Measurements from ENCODE around the gene FILIP1. TPM values are rescaled to one million over a fixed set of nuclear protein-coding genes. Genes with fewer than 3 reads are reported as not detected.
A peak's percentile ranks its signal among the peaks of the same experiment; 100 is the strongest.

The FILIP1 gene
- polyA plus RNA-seq, 2 of the 4 experiments (the other 2 are of a cell fraction): 2.3 to 15.6 TPM

DNA sequence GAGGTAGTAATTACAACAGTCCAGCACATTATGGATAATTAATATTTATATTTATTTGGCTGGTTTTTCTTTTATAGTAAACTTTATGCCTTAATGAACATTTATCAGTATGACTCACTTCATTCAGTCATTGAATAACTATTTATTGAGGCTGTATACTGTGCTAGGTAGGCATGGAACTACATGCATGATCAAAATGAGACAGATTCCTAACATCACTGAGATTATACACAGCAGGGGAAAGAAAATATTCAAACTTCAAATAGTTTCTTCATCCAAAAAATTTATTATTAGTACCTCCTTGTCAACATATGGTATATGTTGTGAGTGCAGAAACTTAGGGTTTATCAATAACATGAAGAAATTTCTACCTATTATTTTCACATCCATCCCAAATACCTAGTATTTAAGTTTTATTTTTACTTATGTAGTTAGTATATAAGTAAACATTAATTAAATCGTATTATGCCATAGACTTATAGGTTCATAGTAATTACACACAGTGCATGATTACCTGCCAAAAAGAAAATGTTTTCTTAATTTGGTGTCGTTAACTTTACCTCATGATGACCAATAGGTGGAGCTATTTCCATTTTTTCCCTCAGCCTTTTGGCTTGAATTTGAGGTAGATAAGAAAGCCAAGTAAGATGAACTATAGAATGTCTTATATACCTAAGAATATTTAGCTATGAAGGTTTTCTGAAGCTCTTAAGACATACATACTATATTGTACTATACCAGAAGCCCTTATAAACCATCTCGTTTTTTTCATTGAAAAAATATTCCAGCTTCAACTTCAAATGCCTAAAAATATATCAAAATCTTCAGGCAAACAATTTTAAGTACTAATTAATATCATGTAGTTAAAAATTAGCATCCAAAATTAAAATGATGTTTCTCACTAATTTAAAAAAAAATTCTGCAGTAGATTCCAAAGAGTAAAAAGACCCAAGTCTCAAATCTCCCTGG, 196.5 kb downstream of the FILIP1 start (continued):
- TF ChIP-seq SMC3 (IDR thresholded peaks at IDR 0.05) (peak; percentile 79), BCL3 (IDR thresholded peaks at IDR 0.05) (no peak), FOSL2 (IDR thresholded peaks at IDR 0.05) (no peak), FOSL2 (CRISPR knock-in tag; IDR thresholded peaks at IDR 0.05) (no peak), HOXB13 (CRISPR knock-in tag; IDR thresholded peaks at IDR 0.05; ENCODE audit: low read depth) (no peak), PHF8 (IDR thresholded peaks at IDR 0.05; ENCODE audit: borderline replicate concordance, low read depth) (no peak), ESRRA (IDR thresholded peaks at IDR 0.05; ENCODE audit: borderline replicate concordance, low read length) (no peak), CHD2 (IDR thresholded peaks at IDR 0.05; ENCODE audit: low read length, partially characterized antibody) (no peak), TP53 (CRISPR knock-in tag; IDR thresholded peaks at IDR 0.05) (no peak)
- TF ChIP-seq, protein P1, sequence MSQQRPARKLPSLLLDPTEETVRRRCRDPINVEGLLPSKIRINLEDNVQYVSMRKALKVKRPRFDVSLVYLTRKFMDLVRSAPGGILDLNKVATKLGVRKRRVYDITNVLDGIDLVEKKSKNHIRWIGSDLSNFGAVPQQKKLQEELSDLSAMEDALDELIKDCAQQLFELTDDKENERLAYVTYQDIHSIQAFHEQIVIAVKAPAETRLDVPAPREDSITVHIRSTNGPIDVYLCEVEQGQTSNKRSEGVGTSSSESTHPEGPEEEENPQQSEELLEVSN (IDR thresholded peaks at IDR 0.05; ENCODE audit: borderline replicate concordance, low read depth): no peak

DNA sequence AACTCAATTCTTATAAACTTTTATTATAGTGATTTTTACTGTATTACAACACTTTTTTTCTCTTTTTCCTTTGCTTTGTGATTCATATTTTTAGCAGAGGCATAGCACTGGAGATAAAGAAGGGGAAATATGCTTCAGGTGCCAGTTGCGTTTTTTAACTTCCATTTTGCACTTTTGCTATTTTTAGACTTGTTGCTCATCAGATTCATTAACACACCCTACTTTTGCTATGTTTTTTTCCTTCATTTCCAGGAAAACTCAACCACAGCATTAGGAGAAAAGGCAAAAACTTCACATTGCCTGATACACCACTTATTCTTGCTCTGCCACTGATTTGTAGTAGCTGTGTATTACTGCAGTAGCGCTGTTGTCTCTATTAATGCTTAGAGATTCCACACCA, 201.0 kb downstream of the FILIP1 start:
- CTCF ChIA-PET: interaction anchor here (0.6 kb wide), 1 partner anchor 28 kb away, joined by 3 read pairs; no protein-coding TSS in a partner anchor
- WGBS (ENCODE audit: missing lambda C conversion rate): 96% methylated on average over 2 of the region's 2 CpGs
- FAIRE-seq (no peak), ATAC-seq (no peak), DNase-seq (ENCODE audit: low read depth in 1 of 2, low spot score in 1 of 2) (no peak)
- POLR2A ChIA-PET: no interaction called here
- H3K9me3 ChIP-seq: no peaks in the 10 kb centered on the region
- H3K4me1 ChIP-seq: peaks cover 6% of the 10 kb centered on the region; the same call in 1 of the 3 replicates
- H3K4me2 ChIP-seq: no peak overlapping the region
- H3K4me3 ChIP-seq: no peak overlapping the region
- H3K27ac ChIP-seq: no peak overlapping the region
- no peak for TF ChIP-seq MAFK (IDR thresholded peaks at IDR 0.05; ENCODE audit: partially characterized antibody)
- TF ChIP-seq POLR2A (IDR thresholded peaks at IDR 0.05; ENCODE audit: low read length): no peak
- TF ChIP-seq SREBF2 (IDR thresholded peaks at IDR 0.05): no peak
- no peak for TF ChIP-seq KDM1A (IDR thresholded peaks at IDR 0.05; ENCODE audit: low read depth)
- TF ChIP-seq ZNF302 (CRISPR knock-in tag; IDR thresholded peaks at IDR 0.05): no peak

GRCh38 chr6:75291744-75292143, 201.9 kb downstream of the FILIP1 start:
- ChIA-PET CTCF (no interaction called here), POLR2A (no interaction called here)
- no peak for DNase-seq (ENCODE audit: low read depth in 1 of 2, low spot score in 1 of 2)
- WGBS (ENCODE audit: missing lambda C conversion rate): 79% methylated on average over 1 of the region's 1 CpG
- Histone ChIP-seq H3K9me3 (no peaks in the 10 kb centered on the region), H3K4me3 (no peak overlapping the region), H3K4me1 (peaks cover 6% of the 10 kb centered on the region; the same call in 2 of the 3 replicates), H3K27ac (no peak overlapping the region), H3K4me2 (no peak overlapping the region)
- no peak for TF ChIP-seq POLR2AphosphoS2 (conservative IDR thresholded peaks at IDR 0.05; ENCODE audit: low read length)
- TF ChIP-seq HOXB13 (CRISPR knock-in tag; IDR thresholded peaks at IDR 0.05; ENCODE audit: low read depth): no peak
- no peak for TF ChIP-seq FOSB (CRISPR knock-in tag; IDR thresholded peaks at IDR 0.05)
- no peak for ATAC-seq
- FAIRE-seq: no peak

- ChIA-PET CTCF (no interaction called here), POLR2A (no interaction called here)
- Histone ChIP-seq H3K4me1 (peaks cover 10% of the 10 kb centered on the region; the same call in 2 of the 3 replicates), H3K4me3 (no peak overlapping the region), H3K4me2 (no peak overlapping the region), H3K9me3 (no peaks in the 10 kb centered on the region), H3K27ac (no peak overlapping the region)
- ATAC-seq: no peak
- TF ChIP-seq, protein P2, sequence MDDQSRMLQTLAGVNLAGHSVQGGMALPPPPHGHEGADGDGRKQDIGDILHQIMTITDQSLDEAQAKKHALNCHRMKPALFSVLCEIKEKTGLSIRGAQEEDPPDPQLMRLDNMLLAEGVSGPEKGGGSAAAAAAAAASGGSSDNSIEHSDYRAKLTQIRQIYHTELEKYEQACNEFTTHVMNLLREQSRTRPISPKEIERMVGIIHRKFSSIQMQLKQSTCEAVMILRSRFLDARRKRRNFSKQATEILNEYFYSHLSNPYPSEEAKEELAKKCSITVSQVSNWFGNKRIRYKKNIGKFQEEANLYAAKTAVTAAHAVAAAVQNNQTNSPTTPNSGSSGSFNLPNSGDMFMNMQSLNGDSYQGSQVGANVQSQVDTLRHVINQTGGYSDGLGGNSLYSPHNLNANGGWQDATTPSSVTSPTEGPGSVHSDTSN (IDR thresholded peaks at IDR 0.05): no peak
- TF ChIP-seq MYC (IDR thresholded peaks at IDR 0.05; ENCODE audit: borderline replicate concordance, low read length) (no peak), CEBPB (IDR thresholded peaks at IDR 0.05) (no peak), TP53 (CRISPR knock-in tag; IDR thresholded peaks at IDR 0.05) (no peak)
- no peak for DNase-seq (ENCODE audit: low read depth in 1 of 2, low spot score in 1 of 2)
- no peak for FAIRE-seq
- WGBS (ENCODE audit: missing lambda C conversion rate): 90% methylated on average over 2 of the region's 2 CpGs
Measured at GRCh38 chr6:75291331-75291730, 202.3 kb downstream of the FILIP1 start.

Measured in A549 (cell line).